CD8-positive, alpha-beta memory T cell (primary cell): ENCODE data around the gene B9D1. TPM values are rescaled to one million over a fixed set of nuclear protein-coding genes. Genes with fewer than 3 reads are reported as not detected.
A peak's percentile ranks its signal among the peaks of the same experiment; 100 is the strongest.

ENCODE experiments used
- CTCF ChIA-PET: fragments of 350-600 bp; sonication (Branson Sonifier 250); formaldehyde crosslinking; loops from one replicate; lab custom pipeline; 2021; ENCODE audit warnings: antibody characterized with exemption; lab: Charles Lee
- POLR2A ChIA-PET: fragments of 350-600 bp; sonication (Branson Sonifier 250); formaldehyde crosslinking; loops from one replicate; lab custom pipeline; 2021; ENCODE audit warnings: antibody characterized with exemption; lab: Charles Lee
- DNase-seq, 5 donors: peaks; one replicate each; pipeline versions ENCODE4 v3.0.0 to v3.0.0-alpha.2; 2020 to 2022; ENCODE audit warnings: mixed read lengths in 1 of 5
- H3K27ac ChIP-seq: one replicate; pipeline ENCODE4 v1.7.0; 2013; ENCODE audit warnings: low read depth, mild to moderate bottlenecking, low read length, moderate library complexity
- H3K27me3 ChIP-seq: 2 replicates; pipeline ENCODE4 v1.7.0; 2013; ENCODE audit warnings: low read length, mild to moderate bottlenecking; ENCODE audit not compliant: insufficient read depth, poor library complexity, severe bottlenecking
- H3K36me3 ChIP-seq: 2 replicates; pipeline ENCODE4 v1.7.0; 2013; ENCODE audit warnings: mild to moderate bottlenecking, low read length, moderate library complexity; ENCODE audit not compliant: insufficient read depth
- H3K4me1 ChIP-seq: 2 replicates; pipeline ENCODE4 v1.7.0; 2013; ENCODE audit warnings: mild to moderate bottlenecking, low read length, moderate library complexity; ENCODE audit not compliant: insufficient read depth
- H3K4me3 ChIP-seq: 2 replicates; pipeline ENCODE4 v1.7.0; 2013; ENCODE audit warnings: mild to moderate bottlenecking, low read length
- H3K9me3 ChIP-seq: 2 replicates; pipeline ENCODE4 v1.7.0; 2013; ENCODE audit warnings: mild to moderate bottlenecking, low read length
- H3K27ac Mint-ChIP-seq, 8 donors: one replicate each; pipeline ENCODE4 v1.8.0; 2020 to 2021; ENCODE audit warnings: mixed read lengths in 8 of 8, mild to moderate bottlenecking in 6 of 8, inconsistent platforms in 3 of 8, moderate library complexity in 3 of 8
- H3K27me3 Mint-ChIP-seq, 2 donors: one replicate each; pipeline ENCODE4 v1.8.0; 2020 to 2021; ENCODE audit warnings: mixed read lengths in 2 of 2, mild to moderate bottlenecking in 1 of 2, moderate library complexity in 1 of 2
- H3K36me3 Mint-ChIP-seq, 3 donors: one replicate each; pipeline ENCODE4 v1.8.0; 2020 to 2021; ENCODE audit warnings: mixed read lengths in 3 of 3, inconsistent platforms in 1 of 3, mild to moderate bottlenecking in 1 of 3
- H3K4me1 Mint-ChIP-seq, 3 donors: one replicate each; pipeline ENCODE4 v1.8.0; 2020 to 2021; ENCODE audit warnings: mixed read lengths in 3 of 3, inconsistent platforms in 1 of 3, mild to moderate bottlenecking in 1 of 3
- H3K4me3 Mint-ChIP-seq, 7 donors: one replicate each; pipeline ENCODE4 v1.8.0; 2020 to 2021; ENCODE audit warnings: mixed read lengths in 7 of 7, mild to moderate bottlenecking in 6 of 7, moderate library complexity in 4 of 7, inconsistent platforms in 2 of 7
- H3K9me3 Mint-ChIP-seq, 5 donors: one replicate each; pipeline ENCODE4 v1.8.0; 2020 to 2022; ENCODE audit warnings: mixed read lengths in 5 of 5, mild to moderate bottlenecking in 3 of 5, moderate library complexity in 2 of 5, inconsistent platforms in 1 of 5
- polyA plus RNA-seq: library from polyadenylated mRNA; unstranded; fragments of 300-500 nt; fragmentation: Illumina TruSeq; gene quantifications from one replicate; pipeline ENCODE4 v1.2.3, GENCODE V29; 2021
- total RNA-seq, 2 experiments: library from RNA; stranded (reverse); gene quantifications; one replicate each; pipeline ENCODE4 v1.2.3, GENCODE V29; 2021

The B9D1 gene
- total and polyA plus RNA-seq, 3 experiments from 2014 or later = 0.67 to 6.8 (median 4.8) TPM

DNA sequence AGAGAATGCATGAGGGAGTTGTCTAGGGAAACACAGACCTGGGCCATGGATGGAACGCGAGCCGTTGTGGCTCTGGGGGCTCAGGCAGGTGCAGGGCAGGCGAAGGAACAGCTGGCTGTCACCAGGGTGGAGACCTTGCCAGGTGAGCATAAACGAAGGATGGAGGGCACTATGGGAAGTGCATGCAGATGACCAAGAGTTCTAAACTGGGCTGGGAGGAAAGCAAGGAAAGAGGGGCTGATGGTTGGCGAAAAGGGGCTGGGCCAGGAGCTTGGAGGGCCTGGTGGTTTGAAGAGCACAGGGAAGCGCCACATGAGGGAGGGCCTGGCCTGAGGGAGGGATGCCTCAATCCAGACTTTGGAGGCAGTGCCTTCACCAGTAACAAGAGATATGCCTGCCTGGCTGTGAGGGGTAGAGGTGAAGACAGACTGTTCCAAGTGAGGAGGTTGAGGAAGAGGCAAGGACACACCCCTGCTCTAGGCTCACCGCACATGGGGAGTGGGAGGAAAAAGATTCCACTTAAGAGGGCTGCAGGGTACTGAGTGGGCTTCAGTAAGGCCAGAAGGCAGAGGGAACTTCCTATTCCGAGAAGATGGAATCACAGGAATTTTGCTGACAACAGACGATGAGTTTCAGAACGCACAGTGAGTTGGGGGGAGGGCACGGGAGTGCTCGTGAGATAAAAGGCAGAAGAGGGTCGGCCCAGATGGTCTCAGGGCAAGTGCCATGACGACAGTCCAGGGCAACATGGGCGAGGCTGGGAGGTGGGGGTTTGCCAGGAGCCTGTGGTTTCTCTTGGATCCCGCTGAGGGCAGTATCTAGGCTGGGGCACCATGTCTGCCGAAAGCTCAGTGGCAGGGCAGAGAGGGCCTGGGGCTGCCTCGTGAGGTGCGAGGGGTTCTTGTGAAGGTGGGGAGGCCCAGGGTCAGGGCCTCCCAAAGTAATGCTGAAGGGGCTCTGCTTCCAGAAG lies 20.6 kb downstream of the B9D1 start:
- Histone ChIP-seq H3K27me3 (no peaks in the 10 kb centered on the region), H3K4me1 (no peaks in the 10 kb centered on the region), H3K4me3 (no peak overlapping the region), H3K36me3 (no peaks in the 10 kb centered on the region), H3K9me3 (no peaks in the 10 kb centered on the region), H3K27ac (no peak overlapping the region)
- Mint-ChIP-seq H3K36me3 (peaks cover 0 to 2% (median 0%) of the 10 kb centered on the region in 3 donors), H3K9me3 (no peaks in the 10 kb centered on the region), H3K4me3 (peak overlapping the region in 1 of 7 donors; percentile 9), H3K4me1 (no peaks in the 10 kb centered on the region), H3K27ac (no peak overlapping the region), H3K27me3 (peaks cover 6 to 7% of the 10 kb centered on the region in 2 donors)
- ChIA-PET CTCF (interaction anchor here (0.9 kb wide), 1 partner anchor 21 kb away, joined by 3 read pairs; the partner anchor contains the start of gene B9D1), POLR2A (no interaction called here)
- no peak for DNase-seq

DNA sequence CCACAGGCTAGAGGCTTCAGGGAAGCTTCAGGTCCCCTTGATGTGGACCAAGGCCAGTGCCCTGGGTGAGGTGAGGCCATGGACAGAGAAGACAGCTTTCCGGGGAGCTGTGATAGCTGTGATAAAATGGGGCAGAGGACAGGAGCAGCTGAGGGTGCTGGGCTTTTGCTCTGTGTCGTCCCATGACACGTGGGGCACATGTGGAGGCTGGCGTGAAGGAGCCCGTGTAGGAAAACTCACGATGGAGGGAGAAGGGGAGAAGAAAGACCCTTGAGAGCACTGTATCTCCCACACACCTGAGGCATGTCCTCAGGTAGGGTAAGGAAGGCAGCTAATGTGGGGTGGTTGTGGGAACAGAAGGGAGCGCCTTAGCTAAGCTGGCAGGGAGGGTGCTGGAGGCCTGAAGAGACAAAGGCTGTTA lies 21.3 kb downstream of the B9D1 start:
- CTCF ChIA-PET = no interaction called here

GRCh38 chr17:19339341-19339815 lies 23.1 kb downstream of the B9D1 start:
- Histone ChIP-seq H3K4me1 (no peaks in the 10 kb centered on the region), H3K9me3 (no peaks in the 10 kb centered on the region), H3K27me3 (no peaks in the 10 kb centered on the region), H3K27ac (no peak overlapping the region), H3K36me3 (no peaks in the 10 kb centered on the region), H3K4me3 (no peak overlapping the region)
- no peak for DNase-seq
- Mint-ChIP-seq H3K4me3 (no peak overlapping the region), H3K27ac (peak overlapping the region in 1 of 8 donors; percentile 4), H3K4me1 (no peaks in the 10 kb centered on the region), H3K9me3 (no peaks in the 10 kb centered on the region), H3K36me3 (peaks cover 0 to 2% (median 0%) of the 10 kb centered on the region in 3 donors), H3K27me3 (peaks cover 7 to 12% of the 10 kb centered on the region in 2 donors)
- ChIA-PET CTCF (no interaction called here), POLR2A (interaction anchor here (0.8 kb wide), 1 partner anchor 17 kb away, joined by 4 read pairs; no protein-coding TSS in a partner anchor)

More for the DNA sequence above, 21.3 kb downstream of the B9D1 start:
- H3K4me1 ChIP-seq = no peaks in the 10 kb centered on the region
- H3K27me3 Mint-ChIP-seq = peaks cover 7% of the 10 kb centered on the region in 2 donors
- POLR2A ChIA-PET = no interaction called here
- no peak overlapping the region for H3K27ac ChIP-seq
- no peak overlapping the region for H3K27ac Mint-ChIP-seq
- no peaks in the 10 kb centered on the region for H3K9me3 ChIP-seq
- no peak overlapping the region for H3K4me3 Mint-ChIP-seq
- H3K36me3 ChIP-seq = no peaks in the 10 kb centered on the region
- H3K4me1 Mint-ChIP-seq = no peaks in the 10 kb centered on the region
- no peak overlapping the region for H3K4me3 ChIP-seq
- H3K36me3 Mint-ChIP-seq = peaks cover 0 to 2% (median 0%) of the 10 kb centered on the region in 3 donors
- H3K27me3 ChIP-seq = no peaks in the 10 kb centered on the region
- DNase-seq = no peak
- H3K9me3 Mint-ChIP-seq = no peaks in the 10 kb centered on the region

DNA sequence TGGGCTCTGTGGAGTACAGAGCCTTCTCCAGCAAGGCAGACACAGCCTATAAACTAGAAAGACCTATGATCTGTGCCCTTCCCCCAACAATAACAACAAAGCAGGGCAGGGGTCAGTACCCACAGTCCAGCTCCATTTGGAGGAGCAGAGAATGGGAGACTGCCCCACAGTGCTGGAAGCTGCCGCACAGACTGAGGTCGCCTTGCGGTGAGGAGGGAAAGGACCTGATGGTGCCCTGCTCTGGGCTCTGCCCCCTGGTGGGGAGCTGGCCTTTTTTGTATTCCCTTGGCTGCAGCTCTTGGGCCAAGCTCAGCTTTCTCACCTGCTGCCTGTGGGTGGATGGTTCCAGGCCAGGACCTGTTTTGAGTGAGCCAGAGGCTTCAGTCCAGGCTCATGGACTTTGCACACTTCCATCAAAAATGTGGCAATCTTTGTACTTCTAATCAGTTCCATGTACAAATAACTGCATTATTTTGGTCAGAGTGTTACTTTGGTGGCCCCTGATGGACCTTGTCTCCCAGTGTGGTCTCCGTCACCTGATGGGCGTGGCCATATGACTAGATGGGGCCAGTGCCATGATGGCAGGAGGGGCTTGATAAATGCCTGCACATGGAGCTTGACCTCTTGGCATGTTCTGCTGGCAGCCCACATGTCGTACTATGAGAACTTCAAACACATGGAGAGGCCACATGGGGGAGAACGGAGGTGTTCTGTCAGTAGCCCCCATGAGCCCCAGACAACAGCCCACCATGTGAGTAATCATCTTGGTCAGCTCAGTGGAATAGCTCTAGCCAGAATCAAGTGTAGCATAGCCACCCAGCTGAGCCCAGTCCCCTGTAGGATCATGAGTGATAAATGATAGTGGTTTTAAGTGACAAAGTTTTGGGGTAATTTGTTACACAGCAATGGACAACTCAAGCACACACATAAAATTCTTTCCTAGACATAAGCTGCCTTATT lies 24.2 kb downstream of the B9D1 start:
- Histone ChIP-seq H3K4me1 (no peaks in the 10 kb centered on the region), H3K4me3 (no peak overlapping the region), H3K27me3 (no peaks in the 10 kb centered on the region), H3K36me3 (no peaks in the 10 kb centered on the region), H3K9me3 (no peaks in the 10 kb centered on the region), H3K27ac (no peak overlapping the region)
- no peak overlapping the region for H3K27ac Mint-ChIP-seq
- CTCF ChIA-PET = interaction anchor here (0.6 to 1.7 kb wide), 4 partner anchors 25 to 712 kb away, joined by 3 to 6 read pairs (median 4); partner anchors contain the start of gene B9D1
- H3K4me1 Mint-ChIP-seq = no peaks in the 10 kb centered on the region
- peaks cover 7 to 12% of the 10 kb centered on the region in 2 donors for H3K27me3 Mint-ChIP-seq
- DNase-seq = peak; percentile 44 to 74 (median 48)
- H3K9me3 Mint-ChIP-seq = no peaks in the 10 kb centered on the region
- POLR2A ChIA-PET = interaction anchor here (0.8 kb wide), 1 partner anchor 16 kb away, joined by 4 read pairs; no protein-coding TSS in a partner anchor
- no peak overlapping the region for H3K4me3 Mint-ChIP-seq
- peaks cover 0 to 2% (median 0%) of the 10 kb centered on the region in 3 donors for H3K36me3 Mint-ChIP-seq

DNA sequence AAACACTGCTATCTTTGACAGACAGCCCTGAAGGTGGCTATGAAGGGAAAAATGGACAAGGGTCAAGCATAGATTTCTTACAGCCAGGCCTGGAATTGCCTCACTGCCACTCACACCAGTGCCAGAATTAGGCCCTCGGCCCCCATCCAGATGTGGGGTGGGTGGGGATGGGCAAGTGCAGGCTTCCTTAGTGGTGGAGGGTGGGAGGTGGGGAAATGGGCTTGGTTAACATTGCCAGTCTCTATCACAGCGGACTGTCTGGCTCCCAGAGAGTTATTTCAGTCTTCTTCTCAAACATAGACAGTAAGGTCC lies 24.9 kb downstream of the B9D1 start:
- Histone ChIP-seq H3K27ac (no peak overlapping the region), H3K4me1 (no peaks in the 10 kb centered on the region), H3K27me3 (no peaks in the 10 kb centered on the region), H3K9me3 (no peaks in the 10 kb centered on the region), H3K4me3 (no peak overlapping the region), H3K36me3 (no peaks in the 10 kb centered on the region)
- Mint-ChIP-seq H3K4me3 (no peak overlapping the region), H3K36me3 (peaks cover 0 to 2% (median 0%) of the 10 kb centered on the region in 3 donors), H3K27me3 (peaks cover 7 to 12% of the 10 kb centered on the region in 2 donors), H3K27ac (no peak overlapping the region), H3K9me3 (no peaks in the 10 kb centered on the region), H3K4me1 (no peaks in the 10 kb centered on the region)
- no peak for DNase-seq
- POLR2A ChIA-PET = no interaction called here
- CTCF ChIA-PET = interaction anchor here (1.3 to 1.7 kb wide), 3 partner anchors 25 to 711 kb away, joined by 3 to 6 read pairs (median 4); partner anchors contain the start of gene B9D1

DNA sequence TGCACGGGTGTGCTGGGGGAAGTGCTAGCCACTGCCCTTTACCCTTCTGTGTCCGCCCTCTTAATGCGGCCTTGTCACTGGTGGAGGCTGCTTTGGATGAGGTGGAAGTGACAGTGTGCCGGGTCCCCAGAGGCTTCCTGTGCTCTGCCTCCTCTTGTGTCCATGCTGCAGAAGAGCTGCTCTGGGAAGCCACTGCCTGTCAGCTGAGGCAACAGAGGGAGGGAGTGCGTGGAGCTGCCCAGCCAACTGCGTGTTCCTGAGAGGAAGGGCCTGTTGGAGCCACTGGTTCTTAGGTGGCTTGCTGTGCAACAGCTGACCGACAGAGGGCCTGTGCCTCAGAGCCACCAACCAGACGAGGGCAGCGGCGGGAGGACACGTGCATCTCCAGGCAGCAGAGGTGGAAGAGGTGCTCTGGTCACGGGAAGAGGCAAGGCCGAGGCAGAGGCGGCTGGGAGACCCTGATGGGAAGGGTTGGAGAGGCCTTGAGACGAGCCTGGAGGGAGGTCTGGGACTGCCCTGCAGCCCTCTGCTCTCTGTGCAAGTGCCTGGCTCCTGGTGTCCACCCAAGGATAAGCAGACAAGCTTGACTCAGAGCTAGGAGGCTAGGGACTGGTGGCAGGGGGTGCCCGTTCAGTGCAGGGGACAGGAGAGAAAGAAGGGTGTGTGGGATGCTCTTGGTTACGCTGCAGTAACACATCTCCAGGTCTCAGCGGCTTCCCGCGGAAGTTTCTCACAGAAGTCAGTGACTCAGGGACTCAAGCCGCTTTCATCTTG lies 25.4 kb downstream of the B9D1 start:
- H3K4me3 Mint-ChIP-seq = no peak overlapping the region
- Histone ChIP-seq H3K36me3 (no peaks in the 10 kb centered on the region), H3K27me3 (no peaks in the 10 kb centered on the region), H3K4me1 (no peaks in the 10 kb centered on the region), H3K4me3 (no peak overlapping the region), H3K27ac (no peak overlapping the region), H3K9me3 (no peaks in the 10 kb centered on the region)
- no peaks in the 10 kb centered on the region for H3K4me1 Mint-ChIP-seq
- H3K36me3 Mint-ChIP-seq = peaks cover 0 to 2% (median 0%) of the 10 kb centered on the region in 3 donors
- no peak for DNase-seq
- H3K9me3 Mint-ChIP-seq = no peaks in the 10 kb centered on the region
- CTCF ChIA-PET = interaction anchor here (1.5 to 1.7 kb wide), 2 partner anchors 26 to 110 kb away, joined by 4 to 6 read pairs; partner anchors contain the start of gene B9D1
- H3K27me3 Mint-ChIP-seq = peaks cover 7 to 12% of the 10 kb centered on the region in 2 donors
- POLR2A ChIA-PET = no interaction called here
- H3K27ac Mint-ChIP-seq = no peak overlapping the region
